Measurements from ENCODE around the gene PTGDS. TPM values are rescaled to one million over a fixed set of nuclear protein-coding genes. Genes with fewer than 3 reads are reported as not detected.

PTGDS gene
- total RNA-seq, 1 donor from 2014 or later, result 76.8 TPM

DNA sequence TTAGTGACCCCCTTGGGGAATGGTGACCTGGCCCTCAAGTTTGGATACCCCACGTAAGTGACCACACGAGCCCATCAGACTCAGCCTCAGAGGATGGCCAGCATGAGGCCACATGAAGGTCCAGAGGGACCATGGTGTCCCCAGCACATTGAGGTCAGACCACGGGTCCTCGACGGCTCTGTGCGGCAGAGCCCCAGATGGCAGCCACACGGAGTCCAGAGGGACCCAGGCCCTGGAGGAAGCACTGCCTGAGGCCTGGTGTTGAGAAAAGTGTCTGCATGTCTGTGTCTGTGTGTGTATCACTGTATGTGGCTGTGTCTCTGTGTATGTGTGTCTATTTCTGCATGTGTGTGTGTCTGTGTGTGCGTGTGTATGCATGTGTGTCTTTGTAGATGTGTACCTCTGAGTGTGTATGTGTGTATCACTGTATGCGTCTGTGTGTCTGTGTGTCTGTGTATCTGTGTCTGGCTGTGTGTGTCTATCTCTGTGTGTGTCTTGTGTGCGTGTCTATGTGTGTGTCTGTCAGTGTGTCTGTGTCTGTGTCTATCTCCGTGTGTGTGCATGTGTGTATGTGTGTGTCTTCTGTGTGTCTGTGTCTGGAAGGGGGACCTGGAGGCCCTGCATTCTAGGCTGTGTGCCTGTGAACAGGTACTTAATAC is 6.5 kb downstream of the PTGDS start:
- Mint-ChIP-seq H3K27me3 (ENCODE audit: low read depth) (no peaks in the 10 kb centered on the region), H3K27ac (ENCODE audit: unreplicated experiment) (no peak overlapping the region), H3K4me1 (ENCODE audit: low read depth) (no peaks in the 10 kb centered on the region), H3K36me3 (ENCODE audit: low read depth) (no peaks in the 10 kb centered on the region), H3K4me3 (ENCODE audit: unreplicated experiment) (no peak overlapping the region), H3K9me3 (ENCODE audit: low read depth) (no peaks in the 10 kb centered on the region)
- TF ChIP-seq, protein P1, sequence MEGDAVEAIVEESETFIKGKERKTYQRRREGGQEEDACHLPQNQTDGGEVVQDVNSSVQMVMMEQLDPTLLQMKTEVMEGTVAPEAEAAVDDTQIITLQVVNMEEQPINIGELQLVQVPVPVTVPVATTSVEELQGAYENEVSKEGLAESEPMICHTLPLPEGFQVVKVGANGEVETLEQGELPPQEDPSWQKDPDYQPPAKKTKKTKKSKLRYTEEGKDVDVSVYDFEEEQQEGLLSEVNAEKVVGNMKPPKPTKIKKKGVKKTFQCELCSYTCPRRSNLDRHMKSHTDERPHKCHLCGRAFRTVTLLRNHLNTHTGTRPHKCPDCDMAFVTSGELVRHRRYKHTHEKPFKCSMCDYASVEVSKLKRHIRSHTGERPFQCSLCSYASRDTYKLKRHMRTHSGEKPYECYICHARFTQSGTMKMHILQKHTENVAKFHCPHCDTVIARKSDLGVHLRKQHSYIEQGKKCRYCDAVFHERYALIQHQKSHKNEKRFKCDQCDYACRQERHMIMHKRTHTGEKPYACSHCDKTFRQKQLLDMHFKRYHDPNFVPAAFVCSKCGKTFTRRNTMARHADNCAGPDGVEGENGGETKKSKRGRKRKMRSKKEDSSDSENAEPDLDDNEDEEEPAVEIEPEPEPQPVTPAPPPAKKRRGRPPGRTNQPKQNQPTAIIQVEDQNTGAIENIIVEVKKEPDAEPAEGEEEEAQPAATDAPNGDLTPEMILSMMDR (IDR thresholded peaks at IDR 0.05), result no peak
- DNase-seq (ENCODE audit: low spot score), result no peak

DNA sequence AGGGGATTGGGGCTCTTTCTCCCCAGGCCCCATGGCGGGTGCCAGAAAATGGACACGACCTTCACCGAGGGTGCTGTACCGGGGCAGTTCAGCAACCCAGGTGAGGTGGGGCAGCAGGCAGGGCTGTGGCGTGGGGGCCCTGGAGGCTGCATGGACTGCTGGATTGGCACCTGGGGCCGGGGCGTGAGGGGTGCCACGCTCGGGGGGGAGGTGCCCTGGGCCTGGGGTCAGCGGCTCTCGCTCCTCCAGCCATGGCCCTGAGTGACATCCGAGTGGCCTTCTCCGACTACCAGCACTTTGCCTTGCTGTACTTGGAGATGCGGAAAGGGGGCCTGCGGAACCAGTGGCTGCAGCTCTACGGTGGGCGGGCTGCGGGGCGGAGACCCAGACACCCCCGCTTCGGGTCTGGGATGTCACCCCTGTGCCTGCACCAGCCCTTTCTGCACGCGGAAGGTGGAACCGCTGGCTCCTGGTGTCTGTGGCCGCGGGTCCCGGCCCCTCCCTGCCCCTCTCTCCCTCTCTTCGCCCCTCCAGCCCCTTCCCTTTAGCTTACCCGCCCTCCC is 7.2 kb downstream of the PTGDS start:
- no peak for DNase-seq (ENCODE audit: low spot score)
- Mint-ChIP-seq H3K4me1 (ENCODE audit: low read depth) (no peaks in the 10 kb centered on the region), H3K9me3 (ENCODE audit: low read depth) (no peaks in the 10 kb centered on the region), H3K36me3 (ENCODE audit: low read depth) (no peaks in the 10 kb centered on the region), H3K27ac (ENCODE audit: unreplicated experiment) (no peak overlapping the region), H3K4me3 (ENCODE audit: unreplicated experiment) (no peak overlapping the region), H3K27me3 (ENCODE audit: low read depth) (no peaks in the 10 kb centered on the region)
- TF ChIP-seq, protein P1 (IDR thresholded peaks at IDR 0.05), result no peak

DNA sequence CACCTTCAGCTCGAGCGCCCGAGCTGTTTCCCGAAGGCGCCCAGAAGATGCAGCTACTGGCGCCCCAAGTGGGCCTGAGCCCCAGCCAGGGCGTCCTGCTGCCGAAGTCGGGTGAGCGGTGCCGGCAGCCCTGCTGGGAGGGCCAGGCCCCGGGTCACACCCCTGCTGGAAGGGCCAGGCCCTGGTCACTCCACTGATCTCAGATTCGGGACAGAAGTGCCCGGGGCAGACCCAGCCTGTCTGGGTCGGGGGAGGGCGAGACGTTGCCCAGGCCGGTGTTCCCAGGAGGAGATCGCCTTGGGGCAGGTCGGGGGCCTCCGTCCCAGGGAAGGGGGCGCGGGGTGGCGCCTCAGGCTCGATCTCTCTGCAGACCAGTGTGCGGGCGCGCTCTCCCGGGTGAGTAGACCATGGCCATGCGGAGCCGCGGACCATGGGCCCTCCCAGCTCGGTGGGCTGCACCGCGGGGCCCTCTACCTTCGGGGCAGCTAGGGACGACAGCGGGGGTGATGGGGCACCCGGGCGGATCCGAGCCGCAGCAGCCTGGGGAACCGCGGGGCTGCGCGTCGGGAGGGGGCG is 7.8 kb downstream of the PTGDS start:
- Mint-ChIP-seq H3K36me3 (ENCODE audit: low read depth) (no peaks in the 10 kb centered on the region), H3K9me3 (ENCODE audit: low read depth) (no peaks in the 10 kb centered on the region), H3K27me3 (ENCODE audit: low read depth) (no peaks in the 10 kb centered on the region), H3K4me3 (ENCODE audit: unreplicated experiment) (no peak overlapping the region), H3K4me1 (ENCODE audit: low read depth) (no peaks in the 10 kb centered on the region), H3K27ac (ENCODE audit: unreplicated experiment) (no peak overlapping the region)
- TF ChIP-seq, protein P1 (IDR thresholded peaks at IDR 0.05), result no peak
- no peak for DNase-seq (ENCODE audit: low spot score)

DNA sequence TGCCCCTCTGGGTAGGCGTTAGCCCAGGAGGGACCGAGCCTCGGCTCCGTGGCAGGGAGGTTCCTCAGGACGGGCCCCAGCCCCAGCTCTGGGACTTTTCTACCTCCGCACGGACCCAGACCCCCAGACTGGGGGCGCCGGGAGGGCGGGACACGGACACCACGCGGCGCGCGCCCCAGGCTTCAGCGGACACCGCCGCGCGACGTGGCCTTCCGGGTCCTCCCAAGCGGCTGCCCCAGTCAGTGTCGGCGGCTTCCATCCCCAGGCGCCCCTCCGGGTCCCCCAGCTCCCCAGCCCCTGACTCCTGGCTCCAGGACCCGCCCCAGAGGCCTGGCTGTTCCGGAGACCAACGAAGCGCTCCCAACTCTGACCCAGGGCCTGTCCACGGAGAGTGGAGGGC is 8.5 kb downstream of the PTGDS start:
- Mint-ChIP-seq H3K4me3 (ENCODE audit: unreplicated experiment) (no peak overlapping the region), H3K4me1 (ENCODE audit: low read depth) (no peaks in the 10 kb centered on the region), H3K27me3 (ENCODE audit: low read depth) (no peaks in the 10 kb centered on the region), H3K36me3 (ENCODE audit: low read depth) (no peaks in the 10 kb centered on the region), H3K9me3 (ENCODE audit: low read depth) (peaks cover 4% of the 10 kb centered on the region), H3K27ac (ENCODE audit: unreplicated experiment) (no peak overlapping the region)
- DNase-seq (ENCODE audit: low spot score), result no peak
- TF ChIP-seq, protein P1 (IDR thresholded peaks at IDR 0.05), result no peak

DNA sequence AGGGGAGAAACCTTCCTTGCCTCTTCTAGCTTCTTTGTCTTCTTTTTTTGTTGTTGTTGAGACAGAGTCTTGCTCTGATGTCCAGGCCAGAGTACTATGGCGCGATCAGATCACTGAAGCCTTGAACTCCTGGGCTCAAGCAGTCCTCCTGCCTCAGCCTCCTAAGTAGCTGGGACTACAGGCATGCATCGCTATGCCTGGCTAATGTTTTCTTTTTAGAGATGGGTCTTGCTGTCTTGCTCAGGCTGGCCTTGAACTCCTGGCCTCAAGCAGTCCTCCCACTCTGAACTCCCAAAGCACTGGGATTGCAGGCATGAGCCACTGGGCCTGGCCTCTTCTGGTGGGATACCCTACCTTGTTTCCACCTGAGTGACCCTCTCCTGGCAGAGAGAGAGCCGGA is 11.6 kb downstream of the PTGDS start:
- no peak for DNase-seq (ENCODE audit: low spot score)
- peaks cover 19% of the 10 kb centered on the region for H3K4me1 Mint-ChIP-seq (ENCODE audit: low read depth)
- no peak overlapping the region for H3K27ac Mint-ChIP-seq (ENCODE audit: unreplicated experiment)
- H3K9me3 Mint-ChIP-seq (ENCODE audit: low read depth), result peaks cover 5% of the 10 kb centered on the region
- H3K36me3 Mint-ChIP-seq (ENCODE audit: low read depth), result no peaks in the 10 kb centered on the region
- H3K4me3 Mint-ChIP-seq (ENCODE audit: unreplicated experiment), result no peak overlapping the region
- TF ChIP-seq, protein P1 (IDR thresholded peaks at IDR 0.05), result no peak
- no peaks in the 10 kb centered on the region for H3K27me3 Mint-ChIP-seq (ENCODE audit: low read depth)
